Myocyte (in vitro differentiated cells): ENCODE measurements around the gene ABHD12. TPM values are rescaled to one million over a fixed set of nuclear protein-coding genes. Genes with fewer than 3 reads are reported as not detected.

Experiments used
- DNase-seq: peaks from one replicate; pipeline ENCODE4 v3.0.0-alpha.2; 2012; ENCODE audit warnings: low read depth
- total RNA-seq: library from RNA; depleted of rRNA; stranded (reverse); fragments of >200 nt; gene quantifications from 2 replicates; pipeline ENCODE4 v1.2.3, GENCODE V29; 2014

The ABHD12 gene
- total RNA-seq, 1 donor from 2014 or later: 36.1 TPM

- peak; percentile 66 for DNase-seq
Observed at GRCh38 chr20:25308671-25309394, 81.8 kb downstream of the ABHD12 start.

GRCh38 chr20:25308083-25308491 is 82.5 kb downstream of the ABHD12 start:
- DNase-seq: no peak

GRCh38 chr20:25306991-25307903 is 83.4 kb downstream of the ABHD12 start:
- DNase-seq: no peak

GRCh38 chr20:25304025-25304549 is 86.5 kb downstream of the ABHD12 start:
- no peak for DNase-seq

- DNase-seq: no peak
Observed at GRCh38 chr20:25303292-25304024, 87.2 kb downstream of the ABHD12 start.

GRCh38 chr20:25302596-25302995 is 88.0 kb downstream of the ABHD12 start:
- no peak for DNase-seq

- no peak for DNase-seq
Observed at GRCh38 chr20:25301357-25301920, 89.2 kb downstream of the ABHD12 start.

GRCh38 chr20:25300496-25301170 is 90.0 kb downstream of the ABHD12 start:
- DNase-seq: peak; percentile 23

- peak; percentile 25 for DNase-seq
Observed at GRCh38 chr20:25299806-25300205, 90.8 kb downstream of the ABHD12 start.

GRCh38 chr20:25297141-25297905 is 93.3 kb downstream of the ABHD12 start:
- no peak for DNase-seq

GRCh38 chr20:25296094-25297093 is 94.2 kb downstream of the ABHD12 start:
- peak; percentile 45 for DNase-seq

GRCh38 chr20:25295386-25296093 is 95.1 kb downstream of the ABHD12 start:
- peak; percentile 88 for DNase-seq

GRCh38 chr20:25294459-25295385 is 95.9 kb downstream of the ABHD12 start:
- peak; percentile 83 for DNase-seq

- DNase-seq: peak; percentile 30
Observed at GRCh38 chr20:25293910-25294458, 96.7 kb downstream of the ABHD12 start.

- no peak for DNase-seq
Observed at GRCh38 chr20:25293507-25293906, 97.1 kb downstream of the ABHD12 start.

- DNase-seq: no peak
Observed at GRCh38 chr20:25292176-25292891, 98.3 kb downstream of the ABHD12 start.
